Measurements from ENCODE around the gene AP3M1. TPM values are rescaled to one million over a fixed set of nuclear protein-coding genes. Genes with fewer than 3 reads are reported as not detected.

AP3M1 gene
- polyA plus RNA-seq, 1 of the 3 experiments (the other 2 are of a cell fraction): 17.7 TPM

DNA sequence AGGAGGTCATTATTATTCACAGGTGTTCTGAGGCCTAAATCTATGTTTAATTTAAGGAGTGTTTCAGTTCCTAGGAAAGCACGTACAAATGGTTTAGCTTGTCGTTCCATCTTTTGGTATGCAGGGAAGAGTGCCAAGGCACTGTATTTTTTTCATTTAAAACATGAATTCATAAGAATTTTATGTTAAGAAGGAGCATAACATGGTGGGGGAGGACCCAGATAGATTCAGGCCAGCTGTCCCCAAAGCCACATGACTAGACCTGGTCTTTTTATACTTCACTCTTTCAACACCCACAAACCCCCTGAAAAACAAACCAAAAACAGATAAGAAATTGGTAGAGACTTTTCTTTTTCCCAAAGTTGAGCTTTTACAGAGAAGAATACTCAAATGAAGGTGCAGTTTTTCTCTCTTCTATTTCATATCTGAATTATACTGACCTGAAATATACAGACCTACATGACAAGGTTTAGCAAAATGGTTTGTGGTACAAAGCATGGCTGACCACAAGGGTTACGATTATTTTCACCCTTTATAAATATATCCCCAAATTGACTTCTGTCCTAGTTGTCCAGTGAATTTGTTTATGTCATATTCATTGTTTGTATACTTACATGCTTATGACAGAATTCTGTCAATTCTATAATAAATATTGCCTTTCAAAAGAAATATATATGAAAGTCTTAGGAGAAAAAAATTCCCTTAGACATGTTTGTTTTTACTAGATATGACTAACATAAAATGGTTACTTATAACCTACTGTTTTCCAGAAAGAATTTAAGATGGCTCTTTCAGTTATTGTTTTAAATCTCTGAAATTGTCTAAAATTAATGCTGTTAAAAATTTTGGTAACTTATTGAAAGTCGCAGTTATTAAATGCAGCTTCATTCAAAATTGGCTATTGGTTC is 71.3 kb downstream of the AP3M1 start (continued):
- TF ChIP-seq TCF12 (IDR thresholded peaks at IDR 0.05) (peak; percentile 61), CHD2 (IDR thresholded peaks at IDR 0.05; ENCODE audit: low read length, partially characterized antibody) (no peak), EZH2phosphoT487 (IDR thresholded peaks at IDR 0.05; ENCODE audit: borderline replicate concordance, low read depth) (no peak), MXI1 (IDR thresholded peaks at IDR 0.05; ENCODE audit: low read depth, low read length) (no peak), TAF1 (IDR thresholded peaks at IDR 0.05; ENCODE audit: borderline replicate concordance, low read depth, low read length) (no peak), NFIC (IDR thresholded peaks at IDR 0.05; ENCODE audit: borderline replicate concordance) (peak; percentile 41; the same call in 1 of the 2 replicates), SIN3A (IDR thresholded peaks at IDR 0.05; ENCODE audit: borderline replicate concordance, low read depth, low read length) (no peak), RFX5 (IDR thresholded peaks at IDR 0.05; ENCODE audit: low read length) (no peak), MEF2A (IDR thresholded peaks at IDR 0.05; ENCODE audit: borderline replicate concordance, low read depth) (no peak), ELF1 (IDR thresholded peaks at IDR 0.05) (no peak), GATA2 (CRISPR knock-in tag; IDR thresholded peaks at IDR 0.05) (no peak), SMC3 (IDR thresholded peaks at IDR 0.05; ENCODE audit: low read depth, low read length) (no peak), POLR2AphosphoS5 (IDR thresholded peaks at IDR 0.05; ENCODE audit: low read depth, low read length) (peak; percentile 15; the same call in 1 of the 2 replicates)
- TF ChIP-seq, protein P1, sequence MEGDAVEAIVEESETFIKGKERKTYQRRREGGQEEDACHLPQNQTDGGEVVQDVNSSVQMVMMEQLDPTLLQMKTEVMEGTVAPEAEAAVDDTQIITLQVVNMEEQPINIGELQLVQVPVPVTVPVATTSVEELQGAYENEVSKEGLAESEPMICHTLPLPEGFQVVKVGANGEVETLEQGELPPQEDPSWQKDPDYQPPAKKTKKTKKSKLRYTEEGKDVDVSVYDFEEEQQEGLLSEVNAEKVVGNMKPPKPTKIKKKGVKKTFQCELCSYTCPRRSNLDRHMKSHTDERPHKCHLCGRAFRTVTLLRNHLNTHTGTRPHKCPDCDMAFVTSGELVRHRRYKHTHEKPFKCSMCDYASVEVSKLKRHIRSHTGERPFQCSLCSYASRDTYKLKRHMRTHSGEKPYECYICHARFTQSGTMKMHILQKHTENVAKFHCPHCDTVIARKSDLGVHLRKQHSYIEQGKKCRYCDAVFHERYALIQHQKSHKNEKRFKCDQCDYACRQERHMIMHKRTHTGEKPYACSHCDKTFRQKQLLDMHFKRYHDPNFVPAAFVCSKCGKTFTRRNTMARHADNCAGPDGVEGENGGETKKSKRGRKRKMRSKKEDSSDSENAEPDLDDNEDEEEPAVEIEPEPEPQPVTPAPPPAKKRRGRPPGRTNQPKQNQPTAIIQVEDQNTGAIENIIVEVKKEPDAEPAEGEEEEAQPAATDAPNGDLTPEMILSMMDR (IDR thresholded peaks at IDR 0.05): no peak
- TF ChIP-seq, protein P2, sequence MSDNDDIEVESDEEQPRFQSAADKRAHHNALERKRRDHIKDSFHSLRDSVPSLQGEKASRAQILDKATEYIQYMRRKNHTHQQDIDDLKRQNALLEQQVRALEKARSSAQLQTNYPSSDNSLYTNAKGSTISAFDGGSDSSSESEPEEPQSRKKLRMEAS (IDR thresholded peaks at IDR 0.05; ENCODE audit: low read depth): no peak

DNA sequence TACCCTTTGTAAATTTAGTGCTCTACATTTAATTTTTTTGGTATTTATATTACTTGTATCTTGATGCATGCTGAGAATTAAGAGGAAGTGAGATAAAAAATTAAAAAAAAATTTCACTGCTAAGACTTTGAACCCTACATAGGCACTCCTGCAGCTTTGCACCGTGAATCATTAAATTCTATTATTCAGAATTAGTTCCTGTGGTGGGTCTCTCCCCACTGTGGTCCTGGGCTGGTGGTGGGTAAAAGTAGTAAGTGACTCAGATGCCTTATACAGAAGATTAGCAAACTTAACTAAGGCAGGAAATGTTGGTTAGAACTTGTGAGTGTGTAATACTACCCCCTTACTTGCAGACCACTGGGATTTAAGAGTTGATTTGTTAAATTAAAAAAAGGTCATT is 72.6 kb downstream of the AP3M1 start:
- 3% methylated on average over 1 of the region's 1 CpG for WGBS (ENCODE audit: low lambda C conversion rate)
- H3K9me3 ChIP-seq: no peaks in the 10 kb centered on the region
- H3F3A ChIP-seq (replicated peaks; ENCODE audit: insufficient read depth): peaks cover 69% of the 10 kb centered on the region
- peaks cover 45 to 58% of the 10 kb centered on the region in 2 experiments for H3K36me3 ChIP-seq (replicated peaks in 1 of 2; ENCODE audit: control insufficient read depth in 1 of 2, insufficient read depth in 2 of 2, low read length in 1 of 2)
- H3K9me2 ChIP-seq: no peaks in the 10 kb centered on the region
- H3K9ac ChIP-seq: peak overlapping the region; percentile 39; the same call in 1 of the 2 replicates
- peak overlapping the region; percentile 75 to 82; a peak in 3 of 4 replicates for H3K27ac ChIP-seq (ENCODE audit: low read depth in 2 of 2, low read length in 1 of 2)
- peak overlapping the region; percentile 48; the same call in 1 of the 2 replicates for H3K4me2 ChIP-seq
- peaks cover 2 to 62% of the 10 kb centered on the region in 2 experiments; a peak in 3 of 4 replicates for H3K4me1 ChIP-seq (ENCODE audit: control insufficient read depth in 1 of 2, insufficient read depth in 2 of 2, low read depth in 1 of 2, low read length in 1 of 2)
- no peaks in the 10 kb centered on the region for H3K27me3 ChIP-seq (ENCODE audit: insufficient read depth)
- POLR2A ChIA-PET: no interaction called here
- no peak overlapping the region for H3K4me3 ChIP-seq (ENCODE audit: low read depth in 2 of 2, low read length in 1 of 2)
- H4K20me1 ChIP-seq (ENCODE audit: insufficient read depth): peaks cover 9% of the 10 kb centered on the region
- peaks cover 96% of the 10 kb centered on the region for H3K79me2 ChIP-seq (ENCODE audit: insufficient read depth)
- CTCF ChIA-PET: interaction anchor here (1.0 to 6.2 kb wide), 2 partner anchors 156 to 189 kb away, joined by 4 to 102 read pairs; no protein-coding TSS in a partner anchor
- peak; percentile 26; the same call in 1 of the 2 replicates for TF ChIP-seq FOSL2 (IDR thresholded peaks at IDR 0.05; ENCODE audit: borderline replicate concordance, low read depth)
- no peak for TF ChIP-seq SMC3 (IDR thresholded peaks at IDR 0.05; ENCODE audit: low read depth, low read length)
- peak; percentile 31; the same call in 1 of the 2 replicates for TF ChIP-seq TCF12 (IDR thresholded peaks at IDR 0.05)
- no peak for TF ChIP-seq SIN3A (IDR thresholded peaks at IDR 0.05; ENCODE audit: borderline replicate concordance, low read depth, low read length)
- 0 out of 2 replicates have a peak, but pooled peaks have one; percentile 20 for TF ChIP-seq JUND (IDR thresholded peaks at IDR 0.05)
- DNase-seq: no peak
- H2AFZ ChIP-seq (ENCODE audit: low read depth): no peak overlapping the region
